ENCODE results near the gene TTC39C.

DNA sequence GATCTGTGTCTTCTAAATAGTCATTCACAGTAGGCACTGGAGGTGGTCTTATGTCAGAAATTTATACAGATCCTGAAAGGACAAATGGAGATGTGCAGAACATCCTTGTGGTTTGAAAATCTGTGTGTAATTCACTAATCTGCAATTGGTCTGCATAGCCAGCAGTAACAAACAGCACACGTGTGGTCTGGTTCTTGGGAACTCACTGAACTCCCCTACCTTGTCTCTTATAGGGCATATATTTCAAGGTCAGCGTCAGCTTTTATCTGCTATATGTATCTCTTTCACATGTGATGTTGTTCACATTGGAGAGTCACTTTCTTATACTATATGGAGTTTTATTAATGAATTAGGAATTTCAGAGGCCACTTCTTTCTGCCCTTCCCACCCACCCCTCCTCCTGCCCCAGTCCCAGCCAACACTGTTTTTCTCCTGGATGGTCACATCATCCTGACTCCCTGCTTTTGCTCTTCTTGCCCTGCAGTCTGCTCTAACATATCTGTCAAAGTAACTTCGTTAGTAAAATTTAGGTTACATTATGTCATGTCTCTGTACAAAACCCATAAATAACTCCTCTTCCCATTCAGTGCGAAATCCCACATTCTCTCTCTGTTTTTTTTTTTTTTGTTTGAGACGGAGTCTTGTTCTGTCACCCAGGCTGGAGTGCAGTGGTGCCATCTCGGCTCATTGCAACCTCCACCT lies 88.9 kb downstream of the TTC39C start:
- TF ChIP-seq POLR2AphosphoS5 (IDR thresholded peaks at IDR 0.05; ENCODE audit: low read depth): no peak
- TF ChIP-seq, protein P1, sequence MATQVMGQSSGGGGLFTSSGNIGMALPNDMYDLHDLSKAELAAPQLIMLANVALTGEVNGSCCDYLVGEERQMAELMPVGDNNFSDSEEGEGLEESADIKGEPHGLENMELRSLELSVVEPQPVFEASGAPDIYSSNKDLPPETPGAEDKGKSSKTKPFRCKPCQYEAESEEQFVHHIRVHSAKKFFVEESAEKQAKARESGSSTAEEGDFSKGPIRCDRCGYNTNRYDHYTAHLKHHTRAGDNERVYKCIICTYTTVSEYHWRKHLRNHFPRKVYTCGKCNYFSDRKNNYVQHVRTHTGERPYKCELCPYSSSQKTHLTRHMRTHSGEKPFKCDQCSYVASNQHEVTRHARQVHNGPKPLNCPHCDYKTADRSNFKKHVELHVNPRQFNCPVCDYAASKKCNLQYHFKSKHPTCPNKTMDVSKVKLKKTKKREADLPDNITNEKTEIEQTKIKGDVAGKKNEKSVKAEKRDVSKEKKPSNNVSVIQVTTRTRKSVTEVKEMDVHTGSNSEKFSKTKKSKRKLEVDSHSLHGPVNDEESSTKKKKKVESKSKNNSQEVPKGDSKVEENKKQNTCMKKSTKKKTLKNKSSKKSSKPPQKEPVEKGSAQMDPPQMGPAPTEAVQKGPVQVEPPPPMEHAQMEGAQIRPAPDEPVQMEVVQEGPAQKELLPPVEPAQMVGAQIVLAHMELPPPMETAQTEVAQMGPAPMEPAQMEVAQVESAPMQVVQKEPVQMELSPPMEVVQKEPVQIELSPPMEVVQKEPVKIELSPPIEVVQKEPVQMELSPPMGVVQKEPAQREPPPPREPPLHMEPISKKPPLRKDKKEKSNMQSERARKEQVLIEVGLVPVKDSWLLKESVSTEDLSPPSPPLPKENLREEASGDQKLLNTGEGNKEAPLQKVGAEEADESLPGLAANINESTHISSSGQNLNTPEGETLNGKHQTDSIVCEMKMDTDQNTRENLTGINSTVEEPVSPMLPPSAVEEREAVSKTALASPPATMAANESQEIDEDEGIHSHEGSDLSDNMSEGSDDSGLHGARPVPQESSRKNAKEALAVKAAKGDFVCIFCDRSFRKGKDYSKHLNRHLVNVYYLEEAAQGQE (IDR thresholded peaks at IDR 0.05; ENCODE audit: insufficient replicate concordance, low read depth): no peak
- TF ChIP-seq, protein P2, sequence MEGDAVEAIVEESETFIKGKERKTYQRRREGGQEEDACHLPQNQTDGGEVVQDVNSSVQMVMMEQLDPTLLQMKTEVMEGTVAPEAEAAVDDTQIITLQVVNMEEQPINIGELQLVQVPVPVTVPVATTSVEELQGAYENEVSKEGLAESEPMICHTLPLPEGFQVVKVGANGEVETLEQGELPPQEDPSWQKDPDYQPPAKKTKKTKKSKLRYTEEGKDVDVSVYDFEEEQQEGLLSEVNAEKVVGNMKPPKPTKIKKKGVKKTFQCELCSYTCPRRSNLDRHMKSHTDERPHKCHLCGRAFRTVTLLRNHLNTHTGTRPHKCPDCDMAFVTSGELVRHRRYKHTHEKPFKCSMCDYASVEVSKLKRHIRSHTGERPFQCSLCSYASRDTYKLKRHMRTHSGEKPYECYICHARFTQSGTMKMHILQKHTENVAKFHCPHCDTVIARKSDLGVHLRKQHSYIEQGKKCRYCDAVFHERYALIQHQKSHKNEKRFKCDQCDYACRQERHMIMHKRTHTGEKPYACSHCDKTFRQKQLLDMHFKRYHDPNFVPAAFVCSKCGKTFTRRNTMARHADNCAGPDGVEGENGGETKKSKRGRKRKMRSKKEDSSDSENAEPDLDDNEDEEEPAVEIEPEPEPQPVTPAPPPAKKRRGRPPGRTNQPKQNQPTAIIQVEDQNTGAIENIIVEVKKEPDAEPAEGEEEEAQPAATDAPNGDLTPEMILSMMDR (IDR thresholded peaks at IDR 0.05; ENCODE audit: insufficient read depth, low read length): no peak
